Measurements from ENCODE around the gene FTSJ1. TPM values are rescaled to one million over a fixed set of nuclear protein-coding genes. Genes with fewer than 3 reads are reported as not detected.

Gene FTSJ1
- total RNA-seq, 1 donor = 55.0 TPM

GRCh38 chrX:48467281-48467761, 8.7 kb upstream of the FTSJ1 start:
- no peak for DNase-seq (ENCODE audit: low read depth)
- TF ChIP-seq, protein P1, sequence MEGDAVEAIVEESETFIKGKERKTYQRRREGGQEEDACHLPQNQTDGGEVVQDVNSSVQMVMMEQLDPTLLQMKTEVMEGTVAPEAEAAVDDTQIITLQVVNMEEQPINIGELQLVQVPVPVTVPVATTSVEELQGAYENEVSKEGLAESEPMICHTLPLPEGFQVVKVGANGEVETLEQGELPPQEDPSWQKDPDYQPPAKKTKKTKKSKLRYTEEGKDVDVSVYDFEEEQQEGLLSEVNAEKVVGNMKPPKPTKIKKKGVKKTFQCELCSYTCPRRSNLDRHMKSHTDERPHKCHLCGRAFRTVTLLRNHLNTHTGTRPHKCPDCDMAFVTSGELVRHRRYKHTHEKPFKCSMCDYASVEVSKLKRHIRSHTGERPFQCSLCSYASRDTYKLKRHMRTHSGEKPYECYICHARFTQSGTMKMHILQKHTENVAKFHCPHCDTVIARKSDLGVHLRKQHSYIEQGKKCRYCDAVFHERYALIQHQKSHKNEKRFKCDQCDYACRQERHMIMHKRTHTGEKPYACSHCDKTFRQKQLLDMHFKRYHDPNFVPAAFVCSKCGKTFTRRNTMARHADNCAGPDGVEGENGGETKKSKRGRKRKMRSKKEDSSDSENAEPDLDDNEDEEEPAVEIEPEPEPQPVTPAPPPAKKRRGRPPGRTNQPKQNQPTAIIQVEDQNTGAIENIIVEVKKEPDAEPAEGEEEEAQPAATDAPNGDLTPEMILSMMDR (IDR thresholded peaks at IDR 0.05; ENCODE audit: insufficient read depth, low read length) = no peak
- H3K4me3 ChIP-seq (ENCODE audit: low read depth, low read length) = peak overlapping the region; percentile 53

DNA sequence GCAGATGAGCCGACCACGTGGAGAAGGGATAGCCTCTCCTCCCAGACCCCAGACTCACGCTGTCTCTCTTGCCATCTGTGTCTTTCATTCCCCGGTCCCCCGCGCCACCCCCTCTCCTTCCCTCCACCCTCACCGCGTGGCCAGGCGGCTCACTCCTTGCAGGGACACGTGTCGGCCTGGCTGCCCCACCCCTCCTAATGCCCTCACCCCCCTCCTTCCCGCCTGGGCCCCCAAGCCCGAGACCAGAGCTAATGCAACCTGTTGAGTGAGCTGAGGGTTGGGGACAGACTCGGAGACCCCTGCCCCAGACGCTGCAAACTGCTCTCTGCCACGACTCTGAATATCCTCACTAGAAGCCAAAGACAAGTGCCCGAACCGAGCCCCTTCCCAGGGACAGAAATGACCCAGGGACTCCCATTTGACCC, 7.7 kb upstream of the FTSJ1 start:
- no peak for DNase-seq (ENCODE audit: low read depth)
- TF ChIP-seq, protein P1 (IDR thresholded peaks at IDR 0.05; ENCODE audit: insufficient read depth, low read length) = no peak

DNA sequence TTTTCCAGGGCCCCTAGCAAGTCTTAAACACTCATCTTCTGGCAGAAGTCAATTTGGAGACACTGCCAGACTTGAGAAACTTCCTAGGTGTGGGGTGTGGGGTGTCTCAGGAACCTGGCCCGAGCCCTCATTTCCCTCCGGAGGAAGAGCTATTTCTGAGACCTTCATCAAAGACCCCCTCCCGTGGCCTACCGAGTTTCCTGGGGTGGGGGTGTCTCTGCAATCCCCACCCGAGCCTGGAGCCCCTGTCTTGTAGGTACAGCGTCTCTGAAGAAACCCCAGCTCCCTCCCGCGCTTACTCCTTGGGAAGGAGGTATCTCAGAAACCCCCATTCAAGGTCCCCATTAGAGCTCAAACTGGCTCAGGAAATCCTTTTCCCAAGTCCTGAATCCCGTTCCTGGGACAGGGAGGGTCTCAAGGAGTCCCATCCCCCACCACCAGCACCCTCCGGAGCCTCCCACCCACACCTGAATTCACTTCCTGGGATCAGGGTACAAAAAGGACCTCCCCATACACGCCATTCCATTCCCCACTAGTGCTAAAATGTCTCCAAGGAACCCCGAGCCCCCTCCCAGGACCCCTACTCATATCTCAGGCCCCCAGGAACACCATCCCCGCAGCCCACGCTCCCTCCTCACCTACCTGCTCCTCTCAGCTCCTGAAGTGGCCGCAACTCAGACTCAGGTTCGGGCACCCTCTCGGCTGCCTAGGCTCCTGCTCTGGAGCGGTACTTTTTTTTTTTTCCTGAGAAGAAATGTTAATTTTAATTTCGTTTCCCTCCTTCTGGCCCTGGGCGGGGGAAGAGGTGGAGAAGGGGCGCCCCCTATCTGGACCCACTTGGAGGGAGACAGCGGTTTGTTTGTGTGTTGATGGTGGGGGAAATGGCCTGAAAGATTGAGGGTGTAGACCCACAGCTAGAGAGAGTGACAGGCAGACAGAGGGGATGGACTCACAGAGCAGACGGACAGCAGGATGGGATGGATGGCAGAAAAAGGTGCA, 7.0 kb upstream of the FTSJ1 start:
- TF ChIP-seq, protein P1 (IDR thresholded peaks at IDR 0.05; ENCODE audit: insufficient read depth, low read length) = peak; percentile 1
- DNase-seq (ENCODE audit: low read depth) = no peak
- peak overlapping the region; percentile 53 for H3K4me3 ChIP-seq (ENCODE audit: low read depth, low read length)

More for the DNA sequence above, 7.7 kb upstream of the FTSJ1 start:
- H3K4me3 ChIP-seq (ENCODE audit: low read depth, low read length) = peak overlapping the region; percentile 53

DNA sequence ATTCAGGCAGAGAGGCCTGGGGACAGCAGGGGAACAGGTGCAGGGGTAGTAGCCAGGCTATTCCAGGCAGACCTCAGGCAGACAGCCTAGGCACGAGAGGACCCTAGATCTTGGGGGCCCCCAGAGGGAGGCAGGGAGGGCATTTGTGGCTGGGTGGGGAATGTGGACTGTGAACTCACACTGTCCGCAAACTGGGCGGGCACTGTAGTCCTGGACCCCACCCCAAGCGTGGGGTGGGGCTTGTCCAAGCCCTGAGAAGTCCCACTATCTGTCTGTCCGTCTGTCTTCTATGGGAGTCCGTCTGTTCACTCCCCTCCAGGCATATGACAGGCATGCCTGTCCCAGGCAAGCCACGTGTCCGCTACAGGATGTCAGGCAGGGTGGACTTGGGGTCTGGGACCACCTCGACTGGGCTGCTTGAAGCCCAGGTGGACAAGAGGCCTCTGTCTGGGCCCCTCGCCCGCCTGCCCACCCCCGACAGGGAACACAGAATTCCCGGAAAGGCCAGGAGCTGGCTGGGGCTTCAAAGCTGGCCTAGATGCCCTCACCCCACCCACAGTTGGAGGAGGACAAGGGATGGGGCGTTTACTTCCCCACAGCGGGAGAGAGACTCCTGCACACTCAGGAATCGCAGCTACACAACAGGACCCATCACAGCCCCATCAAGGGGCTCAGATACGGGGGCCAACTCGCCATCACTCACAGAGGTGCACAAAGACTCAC, 5.7 kb upstream of the FTSJ1 start, which contains the start of gene SLC38A5:
SLC38A5 (minus strand) TSS at position 151 of the 723 bp plus-strand sequence. CDS start 2,336 bp downstream, outside the sequence.
- peak within 1 kb of the TSS; percentile 25 for H3K4me3 ChIP-seq (ENCODE audit: low read depth, low read length)
- DNase-seq (ENCODE audit: low read depth) = no peak
- TF ChIP-seq, protein P1 (IDR thresholded peaks at IDR 0.05; ENCODE audit: insufficient read depth, low read length) = no peak

- DNase-seq (ENCODE audit: low read depth) = no peak
- no peak overlapping the region for H3K4me3 ChIP-seq (ENCODE audit: low read depth, low read length)
- TF ChIP-seq, protein P1 (IDR thresholded peaks at IDR 0.05; ENCODE audit: insufficient read depth, low read length) = no peak
Measured at GRCh38 chrX:48470833-48471118, 5.2 kb upstream of the FTSJ1 start.

GRCh38 chrX:48471504-48471903, 4.5 kb upstream of the FTSJ1 start:
- TF ChIP-seq, protein P1 (IDR thresholded peaks at IDR 0.05; ENCODE audit: insufficient read depth, low read length) = no peak
- H3K4me3 ChIP-seq (ENCODE audit: low read depth, low read length) = no peak overlapping the region
- no peak for DNase-seq (ENCODE audit: low read depth)
